Measurements from ENCODE around the gene WEE1. TPM values are rescaled to one million over a fixed set of nuclear protein-coding genes. Genes with fewer than 3 reads are reported as not detected.

The WEE1 gene
- total RNA-seq, 1 experiment from 2014 or later, result 46.7 TPM

- DNase-seq (ENCODE audit: low spot score), result no peak
Observed at GRCh38 chr11:9566561-9567063, 6.9 kb upstream of the WEE1 start.

GRCh38 chr11:9567401-9567800, 6.1 kb upstream of the WEE1 start:
- DNase-seq (ENCODE audit: low spot score), result no peak

- DNase-seq (ENCODE audit: low spot score), result no peak
Observed at GRCh38 chr11:9568161-9568853, 5.2 kb upstream of the WEE1 start.

- DNase-seq (ENCODE audit: low spot score), result peak; percentile 85
Observed at GRCh38 chr11:9568854-9569587, 4.4 kb upstream of the WEE1 start.

- no peak for DNase-seq (ENCODE audit: low spot score)
Observed at GRCh38 chr11:9569588-9570164, 3.8 kb upstream of the WEE1 start.

GRCh38 chr11:9570313-9571025, 3.0 kb upstream of the WEE1 start:
- no peak for DNase-seq (ENCODE audit: low spot score)

- no peak for DNase-seq (ENCODE audit: low spot score)
Observed at GRCh38 chr11:9571071-9571762, 2.3 kb upstream of the WEE1 start.

- no peak for DNase-seq (ENCODE audit: low spot score)
Observed at GRCh38 chr11:9571763-9572115, 1.7 kb upstream of the WEE1 start.

GRCh38 chr11:9573775-9574621, 528 bp downstream of the WEE1 start:
- DNase-seq (ENCODE audit: low spot score), result no peak

- DNase-seq (ENCODE audit: low spot score), result no peak
Observed at GRCh38 chr11:9574622-9575259, 1.3 kb downstream of the WEE1 start.

- DNase-seq (ENCODE audit: low spot score), result peak; percentile 90
Observed at GRCh38 chr11:9575260-9576240, 2.1 kb downstream of the WEE1 start.

GRCh38 chr11:9576701-9577381, 3.4 kb downstream of the WEE1 start:
- no peak for DNase-seq (ENCODE audit: low spot score)

GRCh38 chr11:9577556-9577955, 4.1 kb downstream of the WEE1 start:
- DNase-seq (ENCODE audit: low spot score), result no peak

- DNase-seq (ENCODE audit: low spot score), result no peak
Observed at GRCh38 chr11:9580894-9581293, 7.4 kb downstream of the WEE1 start.

- no peak for DNase-seq (ENCODE audit: low spot score)
Observed at GRCh38 chr11:9581556-9582161, 8.2 kb downstream of the WEE1 start.

- DNase-seq (ENCODE audit: low spot score), result no peak
Observed at GRCh38 chr11:9590717-9591116, 17.2 kb downstream of the WEE1 start.

GRCh38 chr11:9594267-9595046, 21.0 kb downstream of the WEE1 start:
- DNase-seq (ENCODE audit: low spot score), result no peak

All from H4 (cell line).